G401 (cell line): ENCODE data around the gene CYP3A5. TPM values are rescaled to one million over a fixed set of nuclear protein-coding genes. Genes with fewer than 3 reads are reported as not detected.
"Not testable (repeated sequence)": the region's sequence is repeated elsewhere in the genome, so short reads cannot be mapped to it uniquely, and the experiment has no call there.

Experiments
- DNase-seq: peaks from one replicate; pipeline ENCODE4 v3.0.0-alpha.2; 2015; ENCODE audit warnings: low spot score
- in situ Hi-C: cut with HindIII; loops from 2 replicates; pipeline ENCODE4 v1.10.0; 2016; ENCODE audit warnings: low sequenced_read_pairs, mixed read lengths
- total RNA-seq: library from RNA; depleted of rRNA; stranded (reverse); fragments of >200 nt; shearing (Covaris generic); gene quantifications from 2 replicates; pipeline ENCODE4 v1.2.3, GENCODE V29; 2014

The CYP3A5 gene
- total RNA-seq, 1 experiment from 2014 or later, result not detected

DNA sequence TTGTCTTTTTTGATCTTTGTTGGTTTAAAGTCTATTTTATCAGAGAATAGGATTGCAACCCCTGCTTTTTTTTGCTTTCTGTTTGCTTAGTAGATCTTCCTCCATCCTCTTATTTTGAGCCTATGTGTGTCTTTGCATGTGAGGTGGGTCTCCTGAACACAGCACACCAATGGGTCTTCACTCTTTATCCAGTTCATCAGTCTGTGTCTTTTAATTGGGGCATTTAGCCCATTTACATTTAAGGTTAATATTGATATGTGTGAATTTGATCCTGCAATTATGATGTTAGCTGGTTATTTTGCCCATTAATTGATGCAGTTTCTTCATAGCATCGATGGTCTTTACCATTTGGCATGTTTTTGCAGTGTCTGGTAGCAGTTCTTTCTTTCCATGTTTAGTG is 11.9 kb upstream of the CYP3A5 start:
- DNase-seq, in situ Hi-C loops: not testable (repeated sequence)

DNA sequence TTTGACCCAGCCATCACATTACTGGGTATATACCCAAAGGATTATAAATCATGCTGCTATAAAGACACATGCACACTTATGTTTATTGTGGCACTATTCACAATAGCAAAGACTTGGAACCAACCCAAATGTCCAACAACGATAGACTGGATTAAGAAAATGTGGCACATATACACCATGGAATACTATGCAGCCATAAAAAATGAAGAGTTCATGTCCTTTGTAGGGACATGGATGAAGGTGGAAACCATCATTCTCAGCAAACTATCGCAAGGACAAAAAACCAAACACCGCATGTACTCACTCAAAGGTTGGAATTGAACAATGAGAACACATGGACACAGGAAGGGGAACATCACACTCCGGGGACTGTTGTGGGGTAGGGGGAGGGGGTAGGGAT is 11.1 kb upstream of the CYP3A5 start:
- in situ Hi-C loops, DNase-seq: not testable (repeated sequence)

GRCh38 chr7:99685871-99686608 is 6.2 kb upstream of the CYP3A5 start:
- in situ Hi-C loops, DNase-seq: not testable (repeated sequence)

DNA sequence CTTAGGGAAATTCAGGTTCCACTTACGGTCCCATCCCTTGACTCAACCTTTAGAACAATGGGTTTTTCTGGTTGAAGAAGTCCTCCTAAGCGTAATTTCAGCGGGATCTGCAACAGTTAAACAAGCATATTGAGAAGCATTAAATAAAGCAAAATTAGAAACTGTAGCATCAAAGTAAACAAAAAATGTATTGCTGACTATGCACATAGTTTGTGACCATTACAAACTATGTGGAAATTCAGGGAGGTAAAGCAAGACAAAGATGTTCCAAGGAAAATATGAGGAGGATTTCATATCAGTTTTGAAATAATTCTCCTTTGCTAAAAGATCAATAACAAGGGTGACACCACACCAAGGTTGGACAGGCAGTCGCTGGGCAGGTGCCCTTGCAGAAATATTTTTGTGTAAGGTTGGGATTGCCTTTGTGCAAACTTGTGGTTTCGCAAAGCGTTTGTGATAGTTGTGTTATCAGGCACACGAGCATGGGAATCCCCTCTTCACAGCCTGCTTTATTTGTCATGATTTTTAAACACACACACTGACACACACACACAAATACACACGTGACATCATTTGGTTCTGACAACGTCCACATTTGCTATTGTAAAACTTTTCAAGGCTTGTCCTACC is 5.4 kb upstream of the CYP3A5 start:
- DNase-seq, result no peak
- in situ Hi-C loops, result no loop called here

GRCh38 chr7:99679032-99679399 is 780 bp downstream of the CYP3A5 start:
- DNase-seq, result no peak
- in situ Hi-C loops, result no loop called here

GRCh38 chr7:99677648-99678045 is 2.1 kb downstream of the CYP3A5 start:
- in situ Hi-C loops, result no loop called here
- no peak for DNase-seq

GRCh38 chr7:99677013-99677647 is 2.7 kb downstream of the CYP3A5 start:
- no peak for DNase-seq
- in situ Hi-C loops, result no loop called here

GRCh38 chr7:99674995-99675742 is 4.6 kb downstream of the CYP3A5 start:
- DNase-seq, result no peak
- in situ Hi-C loops, result no loop called here

DNA sequence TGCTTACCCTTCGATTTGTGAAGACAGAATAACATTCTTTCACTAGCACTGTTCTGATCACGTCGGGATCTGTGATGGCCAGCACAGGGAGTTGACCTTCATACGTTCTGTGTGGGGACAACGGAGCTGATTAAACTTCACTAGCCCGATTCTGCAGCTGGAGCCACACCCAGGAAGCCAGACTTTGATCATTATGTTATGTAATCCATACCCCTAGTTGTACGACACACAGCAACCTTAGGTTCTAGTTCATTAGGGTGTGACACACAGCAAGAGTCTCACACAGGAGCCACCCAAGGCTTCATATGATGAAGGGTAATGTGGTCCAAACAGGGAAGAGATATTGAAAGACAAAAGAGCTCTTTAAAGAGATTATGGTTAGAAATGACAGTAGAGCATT is 7.2 kb downstream of the CYP3A5 start:
- DNase-seq, result no peak
- in situ Hi-C loops, result no loop called here

DNA sequence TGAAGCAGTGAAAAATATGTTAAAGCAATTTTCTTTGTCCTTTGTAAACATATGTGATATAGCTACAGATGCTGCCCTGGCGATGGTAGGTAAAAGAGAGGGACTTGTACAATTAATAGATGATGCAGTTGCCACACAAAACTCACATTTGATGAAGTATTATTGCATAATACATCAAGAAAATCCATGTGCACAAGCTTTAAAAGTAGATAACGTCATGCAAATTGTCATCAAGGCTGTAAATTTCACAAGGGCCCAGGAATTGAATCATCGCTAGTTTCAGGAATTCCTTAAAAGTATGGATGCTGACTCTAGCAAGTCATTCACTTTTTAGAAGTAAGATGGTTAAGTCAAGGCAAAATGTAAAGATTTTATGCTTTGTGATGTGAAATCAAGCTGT is 10.0 kb downstream of the CYP3A5 start:
- in situ Hi-C loops, result no loop called here
- DNase-seq, result no peak

DNA sequence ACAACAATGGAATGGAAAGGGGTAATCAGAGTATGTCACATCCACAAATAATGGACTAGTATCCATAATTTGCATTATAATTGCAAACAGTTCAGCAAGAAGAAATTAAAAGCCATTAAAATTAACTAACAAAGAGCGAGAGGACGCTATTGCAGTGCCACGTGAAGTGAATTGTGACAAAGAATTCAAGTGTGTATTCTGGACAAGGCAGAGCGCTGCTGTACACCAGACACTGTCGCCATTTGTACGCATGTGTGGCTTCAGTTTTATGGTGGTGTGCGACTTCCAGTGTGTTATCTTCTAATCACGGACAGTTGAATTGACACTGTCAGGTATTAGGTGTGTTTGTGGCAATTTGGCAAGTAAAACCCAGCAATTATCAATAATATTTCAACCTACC is 11.3 kb downstream of the CYP3A5 start:
- in situ Hi-C loops, result no loop called here

DNA sequence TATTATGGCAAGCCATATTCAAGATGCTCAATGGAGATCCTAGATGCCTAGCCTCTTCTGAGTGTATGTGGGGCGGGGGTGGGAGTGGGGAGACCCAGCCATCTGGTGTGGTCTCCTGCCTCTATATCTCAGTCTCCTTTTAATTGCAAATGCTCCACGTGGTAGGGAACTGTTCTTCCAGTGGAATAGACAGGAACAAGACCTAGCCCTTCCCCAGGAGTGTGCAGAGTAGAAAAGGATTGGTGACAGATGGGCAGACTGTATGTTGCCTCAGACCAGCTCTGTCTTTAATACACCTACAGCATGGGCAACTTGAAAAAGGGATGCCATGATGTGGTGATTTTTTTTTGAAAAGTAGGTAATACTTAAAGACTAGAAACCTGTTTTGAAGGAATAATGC is 12.6 kb downstream of the CYP3A5 start:
- no peak for DNase-seq
- in situ Hi-C loops, result no loop called here

More for the DNA sequence above, 11.3 kb downstream of the CYP3A5 start:
- DNase-seq, result no peak

DNA sequence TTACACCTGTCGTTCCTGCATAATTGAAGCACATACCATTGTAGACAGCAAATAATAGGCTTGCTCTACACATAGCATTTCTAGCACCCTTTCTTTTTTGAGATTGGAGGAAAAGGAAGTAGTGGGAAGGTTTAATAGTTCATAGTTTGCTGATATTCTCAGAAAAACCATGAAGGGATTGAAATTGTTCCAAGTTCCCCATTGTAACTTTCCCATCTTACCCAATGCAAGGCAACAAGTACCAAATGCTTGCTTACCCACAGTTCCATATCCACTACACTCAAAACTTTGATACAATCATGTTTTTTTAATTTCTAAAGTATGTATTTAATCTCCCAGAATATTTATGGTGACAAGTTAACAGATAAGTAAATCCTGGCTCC is 13.8 kb downstream of the CYP3A5 start:
- no peak for DNase-seq
- in situ Hi-C loops, result no loop called here

- in situ Hi-C loops, result no loop called here
- no peak for DNase-seq
These were observed 14.3 kb downstream of the CYP3A5 start for GRCh38 chr7:99665312-99666012.

GRCh38 chr7:99657879-99658278 is 21.9 kb downstream of the CYP3A5 start:
- DNase-seq, in situ Hi-C loops: not testable (repeated sequence)

- in situ Hi-C loops, DNase-seq: not testable (repeated sequence)
These were observed 25.2 kb downstream of the CYP3A5 start for GRCh38 chr7:99654626-99655025.

DNA sequence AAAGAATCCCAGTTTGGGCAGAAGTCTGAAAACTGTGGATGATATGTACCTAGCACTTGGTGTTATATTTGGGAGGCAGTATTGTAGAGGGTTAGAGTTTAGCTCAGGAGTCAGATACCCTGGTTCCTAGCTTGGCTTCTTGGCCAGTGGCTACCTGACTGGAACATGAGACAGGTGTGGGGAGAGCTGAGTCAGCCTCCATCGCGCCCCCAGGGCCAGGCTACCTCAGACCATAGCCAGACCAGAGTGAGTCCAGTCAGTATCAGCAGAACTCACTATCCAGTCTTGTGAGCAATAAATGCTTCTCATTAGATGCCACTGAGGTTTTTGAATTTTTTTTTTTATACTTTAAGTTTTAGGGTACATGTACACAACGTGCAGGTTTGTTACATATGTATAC is 26.0 kb downstream of the CYP3A5 start:
- in situ Hi-C loops, result no loop called here
- DNase-seq, result no peak

- in situ Hi-C loops, DNase-seq: not testable (repeated sequence)
These were observed 26.5 kb downstream of the CYP3A5 start for GRCh38 chr7:99653269-99653668.

GRCh38 chr7:99652671-99653070 is 27.1 kb downstream of the CYP3A5 start:
- no peak for DNase-seq

More at GRCh38 chr7:99652671-99653070, 27.1 kb downstream of the CYP3A5 start:
- in situ Hi-C loops, result no loop called here
